Mesenchymal stem cell (in vitro differentiated cells and primary cell): ENCODE measurements around the gene USF3.

ENCODE experiments used
- DNase-seq: peaks from one replicate; pipeline ENCODE4 v3.0.0-alpha.2; 2013
- H2AFZ ChIP-seq: one replicate; pipeline ENCODE4 v1.6.1; 2013; ENCODE audit warnings: low read depth, mild to moderate bottlenecking, control low read depth, inconsistent platforms, low read length, moderate library complexity
- H2AK5ac ChIP-seq: 2 replicates; pipeline ENCODE4 v1.6.1; 2013; ENCODE audit warnings: low read length, moderate library complexity, mild to moderate bottlenecking, inconsistent platforms; ENCODE audit not compliant: severe bottlenecking
- H2BK120ac ChIP-seq: one replicate; pipeline ENCODE4 v1.6.1; 2013; ENCODE audit warnings: low read depth, mild to moderate bottlenecking, inconsistent platforms, low read length, moderate library complexity
- H2BK12ac ChIP-seq, 2 experiments: one replicate each; pipeline ENCODE4 v1.6.1; 2013; ENCODE audit warnings: inconsistent platforms in 2 of 2, low read length in 2 of 2, mild to moderate bottlenecking in 2 of 2, moderate library complexity in 2 of 2, control low read depth in 1 of 2
- H2BK15ac ChIP-seq: one replicate; pipeline ENCODE4 v1.6.1; 2013; ENCODE audit warnings: mild to moderate bottlenecking, low read depth, inconsistent platforms; ENCODE audit not compliant: poor library complexity, severe bottlenecking
- H2BK5ac ChIP-seq: 2 replicates; pipeline ENCODE4 v1.6.1; 2013; ENCODE audit warnings: low read depth, mild to moderate bottlenecking, low read length, control low read depth, inconsistent platforms; ENCODE audit not compliant: poor library complexity, severe bottlenecking
- H3K14ac ChIP-seq, 2 experiments: one replicate each; pipeline ENCODE4 v1.6.1; 2013; ENCODE audit warnings: inconsistent platforms in 2 of 2, low read length in 2 of 2, control low read depth in 1 of 2, mild to moderate bottlenecking in 1 of 2, moderate library complexity in 1 of 2
- H3K18ac ChIP-seq, 2 experiments: one replicate each; pipeline ENCODE4 v1.6.1; 2013; ENCODE audit warnings: inconsistent platforms in 2 of 2, low read length in 2 of 2, control low read depth in 1 of 2, low read depth in 1 of 2, mild to moderate bottlenecking in 1 of 2
- H3K23ac ChIP-seq, 2 experiments: one replicate each; pipeline ENCODE4 v1.6.1; 2013; ENCODE audit warnings: inconsistent platforms in 2 of 2, low read length in 2 of 2, mild to moderate bottlenecking in 2 of 2, moderate library complexity in 2 of 2, control low read depth in 1 of 2
- H3K27ac ChIP-seq: 2 replicates; pipeline ENCODE4 v1.5.1; 2013; ENCODE audit warnings: mild to moderate bottlenecking, moderate library complexity, low read length, control low read depth, inconsistent platforms; ENCODE audit not compliant: poor library complexity, severe bottlenecking
- H3K27me3 ChIP-seq, 2 experiments: 2 replicates each; pipeline versions ENCODE4 v1.6.1 to v1.7.0; 2013; ENCODE audit warnings: low read length in 2 of 2, mild to moderate bottlenecking in 2 of 2, moderate library complexity in 2 of 2, control low read depth in 1 of 2, inconsistent platforms in 1 of 2; ENCODE audit not compliant: control insufficient read depth in 1 of 2, insufficient read depth in 1 of 2
- H3K36me3 ChIP-seq, 2 experiments: 2 replicates each; pipeline versions ENCODE4 v1.6.1 to v1.7.0; 2013; ENCODE audit warnings: low read length in 2 of 2, control low read depth in 1 of 2, inconsistent platforms in 1 of 2, low read depth in 1 of 2, mild to moderate bottlenecking in 1 of 2; ENCODE audit not compliant: insufficient read depth in 2 of 2, control insufficient read depth in 1 of 2
- H3K4ac ChIP-seq, 2 experiments: one replicate each; pipeline ENCODE4 v1.6.1; 2013; ENCODE audit warnings: inconsistent platforms in 2 of 2, low read length in 2 of 2, mild to moderate bottlenecking in 2 of 2, moderate library complexity in 2 of 2, control low read depth in 1 of 2, low read depth in 1 of 2
- H3K4me1 ChIP-seq: 2 replicates; pipeline ENCODE4 v1.6.1; 2013; ENCODE audit warnings: low read depth, low read length, control low read depth; ENCODE audit not compliant: control insufficient read depth, insufficient read depth
- H3K4me2 ChIP-seq: 2 replicates; pipeline ENCODE4 v1.6.1; 2013; ENCODE audit warnings: low read length, mild to moderate bottlenecking, inconsistent platforms; ENCODE audit not compliant: poor library complexity, severe bottlenecking
- H3K4me3 ChIP-seq, 2 experiments: 2 replicates each; pipeline versions ENCODE4 v1.5.1 to v1.7.0; 2013; ENCODE audit warnings: low read length in 2 of 2, mild to moderate bottlenecking in 2 of 2, control low read depth in 1 of 2, low read depth in 1 of 2; ENCODE audit not compliant: insufficient read depth in 1 of 2
- H3K79me1 ChIP-seq: replicated peaks from 2 replicates; pipeline ENCODE4 v1.6.1; 2013; ENCODE audit warnings: mild to moderate bottlenecking, control low read depth, low read length, inconsistent platforms; ENCODE audit not compliant: poor library complexity, severe bottlenecking
- H3K9ac ChIP-seq: 2 replicates; pipeline ENCODE4 v1.7.0; 2013; ENCODE audit warnings: mild to moderate bottlenecking, low read length, moderate library complexity
- H3K9me3 ChIP-seq: 2 replicates; pipeline ENCODE4 v1.7.0; 2013; ENCODE audit warnings: mild to moderate bottlenecking, low read length; ENCODE audit not compliant: control insufficient read depth
- H4K8ac ChIP-seq: one replicate; pipeline ENCODE4 v1.6.1; 2013; ENCODE audit warnings: inconsistent platforms, mild to moderate bottlenecking, low read length, moderate library complexity
- H4K91ac ChIP-seq: one replicate; pipeline ENCODE4 v1.6.1; 2013; ENCODE audit warnings: mild to moderate bottlenecking, low read length, inconsistent platforms
- WGBS: methylation state at CpG from one replicate; pipeline ENCODE4 v1.1.7; 2013; ENCODE audit warnings: mixed read lengths; 5-methylcytosine and 5-hydroxymethylcytosine counted together

Gene USF3

GRCh38 chr3:113623324-113623723, 73.1 kb downstream of the USF3 start:
- Histone ChIP-seq H4K8ac (no peak overlapping the region), H3K4me2 (no peak overlapping the region), H3K18ac (no peak overlapping the region), H3K79me1 (no peaks in the 10 kb centered on the region), H2BK120ac (no peak overlapping the region), H2AFZ (no peak overlapping the region), H3K14ac (no peak overlapping the region), H3K4me1 (no peaks in the 10 kb centered on the region), H3K9ac (no peak overlapping the region), H3K27me3 (peaks cover 0 to 14% of the 10 kb centered on the region in 2 experiments), H3K27ac (no peak overlapping the region), H2BK12ac (no peak overlapping the region), H2BK5ac (no peak overlapping the region), H4K91ac (no peak overlapping the region), H3K36me3 (no peaks in the 10 kb centered on the region), H2BK15ac (no peak overlapping the region), H3K9me3 (no peaks in the 10 kb centered on the region), H3K23ac (no peak overlapping the region), H3K4me3 (peak overlapping the region in 1 of 2 experiments; percentile 65), H2AK5ac (no peak overlapping the region), H3K4ac (no peak overlapping the region)
- 14% methylated on average over 19 of the region's 19 CpGs for WGBS
- DNase-seq: peak; percentile 6

- no peak overlapping the region for H2AK5ac ChIP-seq
- H3K4me3 ChIP-seq: no peak overlapping the region
- H4K8ac ChIP-seq: no peak overlapping the region
Observed at GRCh38 chr3:113620091-113620490, 76.4 kb downstream of the USF3 start.

GRCh38 chr3:113617726-113618125, 78.7 kb downstream of the USF3 start:
- Histone ChIP-seq H3K4me2 (no peak overlapping the region), H3K79me1 (no peaks in the 10 kb centered on the region)

More at GRCh38 chr3:113620091-113620490, 76.4 kb downstream of the USF3 start:
- Histone ChIP-seq H4K91ac (no peak overlapping the region), H3K14ac (no peak overlapping the region), H2AFZ (no peak overlapping the region), H3K36me3 (no peaks in the 10 kb centered on the region), H3K79me1 (no peaks in the 10 kb centered on the region), H3K4ac (no peak overlapping the region), H3K27me3 (peaks cover 0 to 11% of the 10 kb centered on the region in 2 experiments), H3K23ac (no peak overlapping the region), H3K27ac (no peak overlapping the region), H2BK120ac (no peak overlapping the region), H2BK15ac (no peak overlapping the region), H3K18ac (no peak overlapping the region), H3K9ac (no peak overlapping the region), H2BK5ac (no peak overlapping the region), H3K4me2 (no peak overlapping the region), H2BK12ac (no peak overlapping the region), H3K4me1 (no peaks in the 10 kb centered on the region), H3K9me3 (no peaks in the 10 kb centered on the region)
- no peak for DNase-seq

GRCh38 chr3:113615976-113616375, 80.5 kb downstream of the USF3 start:
- H3K4ac ChIP-seq: no peak overlapping the region
- H3K4me2 ChIP-seq: no peak overlapping the region
- no peak overlapping the region for H2BK15ac ChIP-seq
- H2AK5ac ChIP-seq: no peak overlapping the region
- H4K8ac ChIP-seq: no peak overlapping the region
- no peak overlapping the region for H3K27ac ChIP-seq
- H3K9me3 ChIP-seq: no peaks in the 10 kb centered on the region
- H2BK12ac ChIP-seq: no peak overlapping the region
- H2AFZ ChIP-seq: no peak overlapping the region
- no peak for DNase-seq
- H3K36me3 ChIP-seq: no peaks in the 10 kb centered on the region
- no peak overlapping the region for H2BK5ac ChIP-seq
- H3K27me3 ChIP-seq: peaks cover 0 to 5% of the 10 kb centered on the region in 2 experiments
- no peak overlapping the region for H4K91ac ChIP-seq
- H3K18ac ChIP-seq: no peak overlapping the region
- no peak overlapping the region for H3K23ac ChIP-seq
- no peak overlapping the region for H3K4me3 ChIP-seq
- no peak overlapping the region for H3K14ac ChIP-seq
- no peak overlapping the region for H2BK120ac ChIP-seq
- no peaks in the 10 kb centered on the region for H3K4me1 ChIP-seq
- no peak overlapping the region for H3K9ac ChIP-seq
- no peaks in the 10 kb centered on the region for H3K79me1 ChIP-seq
- 93% methylated on average over 4 of the region's 4 CpGs for WGBS

More at GRCh38 chr3:113617726-113618125, 78.7 kb downstream of the USF3 start:
- no peaks in the 10 kb centered on the region for H3K4me1 ChIP-seq
- no peaks in the 10 kb centered on the region for H3K27me3 ChIP-seq
- 98% methylated on average over 2 of the region's 2 CpGs for WGBS
- H3K36me3 ChIP-seq: no peaks in the 10 kb centered on the region
- H3K4me3 ChIP-seq: no peak overlapping the region
- H2AK5ac ChIP-seq: no peak overlapping the region
- H3K18ac ChIP-seq: no peak overlapping the region
- no peak overlapping the region for H4K8ac ChIP-seq
- H2BK120ac ChIP-seq: no peak overlapping the region
- H2BK15ac ChIP-seq: no peak overlapping the region
- H3K14ac ChIP-seq: no peak overlapping the region
- no peak overlapping the region for H3K4ac ChIP-seq
- no peak overlapping the region for H3K9ac ChIP-seq
- H3K27ac ChIP-seq: no peak overlapping the region
- no peaks in the 10 kb centered on the region for H3K9me3 ChIP-seq
- H3K23ac ChIP-seq: no peak overlapping the region
- DNase-seq: no peak
- H2BK5ac ChIP-seq: no peak overlapping the region
- H2AFZ ChIP-seq: no peak overlapping the region
- no peak overlapping the region for H2BK12ac ChIP-seq
- H4K91ac ChIP-seq: no peak overlapping the region
